ENCODE results near the gene GAS2. TPM values are rescaled to one million over a fixed set of nuclear protein-coding genes. Genes with fewer than 3 reads are reported as not detected.

The GAS2 gene
- polyA plus RNA-seq, 1 donor from 2014 or later: 8.0 TPM

- Histone ChIP-seq H2AFZ (ENCODE audit: low read depth, low read length) (no peak overlapping the region), H3K9ac (ENCODE audit: low read length) (no peak overlapping the region), H3K4me3 (ENCODE audit: low read length) (no peak overlapping the region), H3K27me3 (ENCODE audit: insufficient read depth, low read depth, low read length) (no peaks in the 10 kb centered on the region), H4K20me1 (ENCODE audit: insufficient read depth) (no peaks in the 10 kb centered on the region), H3K4me2 (ENCODE audit: low read length) (no peak overlapping the region), H3K9me3 (ENCODE audit: low read length) (no peaks in the 10 kb centered on the region), H3F3A (ENCODE audit: insufficient read depth, low read length, poor library complexity, severe bottlenecking) (no peaks in the 10 kb centered on the region), H3K36me3 (ENCODE audit: insufficient read depth, low read length) (no peaks in the 10 kb centered on the region), H3K9me2 (ENCODE audit: insufficient read depth, low read length) (no peaks in the 10 kb centered on the region), H3K79me2 (replicated peaks; ENCODE audit: insufficient read depth, low read length) (no peaks in the 10 kb centered on the region), H3K27ac (ENCODE audit: low read length) (no peak overlapping the region)
- TF ChIP-seq POLR2AphosphoS5 (IDR thresholded peaks at IDR 0.05) (no peak), RAD21 (conservative IDR thresholded peaks at IDR 0.05) (no peak), CTCF (IDR thresholded peaks at IDR 0.05; ENCODE audit: poor library complexity, severe bottlenecking) (no peak), REST (IDR thresholded peaks at IDR 0.05; ENCODE audit: borderline replicate concordance) (no peak), MXI1 (conservative IDR thresholded peaks at IDR 0.05; ENCODE audit: poor library complexity, severe bottlenecking) (no peak), EP300 (conservative IDR thresholded peaks at IDR 0.05; ENCODE audit: poor library complexity, severe bottlenecking) (no peak), SMC3 (conservative IDR thresholded peaks at IDR 0.05; ENCODE audit: poor library complexity) (no peak), TAF1 (IDR thresholded peaks at IDR 0.05; ENCODE audit: low read depth) (no peak), EZH2 (IDR thresholded peaks at IDR 0.05; ENCODE audit: borderline replicate concordance, insufficient read depth, low read length, poor library complexity, severe bottlenecking) (no peak)
Observed at GRCh38 chr11:22657101-22657694, 9.2 kb upstream of the GAS2 start.

- Histone ChIP-seq H3K9me2 (ENCODE audit: insufficient read depth, low read length) (no peaks in the 10 kb centered on the region), H3K27ac (ENCODE audit: low read length) (no peak overlapping the region), H3K9ac (ENCODE audit: low read length) (no peak overlapping the region), H2AFZ (ENCODE audit: low read depth, low read length) (no peak overlapping the region), H3K4me3 (ENCODE audit: low read length) (no peak overlapping the region), H3K79me2 (replicated peaks; ENCODE audit: insufficient read depth, low read length) (no peaks in the 10 kb centered on the region), H3K36me3 (ENCODE audit: insufficient read depth, low read length) (no peaks in the 10 kb centered on the region), H3K4me2 (ENCODE audit: low read length) (no peak overlapping the region), H3K27me3 (ENCODE audit: insufficient read depth, low read depth, low read length) (no peaks in the 10 kb centered on the region), H3K9me3 (ENCODE audit: low read length) (no peaks in the 10 kb centered on the region), H3F3A (ENCODE audit: insufficient read depth, low read length, poor library complexity, severe bottlenecking) (no peaks in the 10 kb centered on the region), H4K20me1 (ENCODE audit: insufficient read depth) (no peaks in the 10 kb centered on the region)
- TF ChIP-seq EP300 (conservative IDR thresholded peaks at IDR 0.05; ENCODE audit: poor library complexity, severe bottlenecking) (no peak), CTCF (IDR thresholded peaks at IDR 0.05; ENCODE audit: poor library complexity, severe bottlenecking) (no peak), SMC3 (conservative IDR thresholded peaks at IDR 0.05; ENCODE audit: poor library complexity) (no peak), RAD21 (conservative IDR thresholded peaks at IDR 0.05) (no peak), MXI1 (conservative IDR thresholded peaks at IDR 0.05; ENCODE audit: poor library complexity, severe bottlenecking) (no peak), EZH2 (IDR thresholded peaks at IDR 0.05; ENCODE audit: borderline replicate concordance, insufficient read depth, low read length, poor library complexity, severe bottlenecking) (no peak), POLR2AphosphoS5 (IDR thresholded peaks at IDR 0.05) (no peak), REST (IDR thresholded peaks at IDR 0.05; ENCODE audit: borderline replicate concordance) (no peak), TAF1 (IDR thresholded peaks at IDR 0.05; ENCODE audit: low read depth) (no peak)
Observed at GRCh38 chr11:22659783-22660182, 6.6 kb upstream of the GAS2 start.

Measured in neural cell (in vitro differentiated cells).